Measurements from ENCODE around the gene CD2. TPM values are rescaled to one million over a fixed set of nuclear protein-coding genes. Genes with fewer than 3 reads are reported as not detected.
"Not testable (repeated sequence)": the region's sequence is repeated elsewhere in the genome, so short reads cannot be mapped to it uniquely, and the experiment has no call there.

CD2 gene
- total and polyA plus RNA-seq, 2 donors (not counting 1 experiment from before 2014, with no cell fraction given) = not detected

GRCh38 chr1:116753312-116753711, 918 bp upstream of the CD2 start:
- DNase-seq (ENCODE audit: low read depth in 2 of 2) = no peak
- Histone ChIP-seq H3K79me2 (ENCODE audit: control insufficient read depth, insufficient read depth, low read length) (no peaks in the 10 kb centered on the region), H3K9me3 (ENCODE audit: control insufficient read depth, insufficient read depth, low read depth, low read length) (no peaks in the 10 kb centered on the region), H3K4me1 (ENCODE audit: control insufficient read depth, extremely low read depth, insufficient read depth, low read length) (no peaks in the 10 kb centered on the region), H3K36me3 (ENCODE audit: control insufficient read depth, insufficient read depth, low read length) (no peaks in the 10 kb centered on the region), H3K9ac (ENCODE audit: insufficient read depth, low read length) (no peak overlapping the region), H3K27me3 (ENCODE audit: control insufficient read depth, insufficient read depth, low read length) (no peaks in the 10 kb centered on the region), H2AFZ (ENCODE audit: low read length) (no peak overlapping the region), H4K20me1 (ENCODE audit: control insufficient read depth, extremely low read depth, insufficient read depth, low read length) (no peaks in the 10 kb centered on the region), H3K4me3 (replicated peaks in 1 of 4; ENCODE audit: control extremely low read depth in 1 of 4, insufficient read depth in 1 of 4, low read depth in 3 of 4, low read length in 4 of 4) (no peak overlapping the region), H3K4me2 (ENCODE audit: extremely low read depth, insufficient read depth, low read length) (no peak overlapping the region), H3K27ac (ENCODE audit: insufficient read depth, low read length) (no peak overlapping the region)
- TF ChIP-seq CTCF (conservative IDR thresholded peaks at IDR 0.05 in 1 of 2, IDR thresholded peaks at IDR 0.05 in 1 of 2; ENCODE audit: low read depth in 1 of 2, low read length in 2 of 2) = no peak

GRCh38 chr1:116755066-116755465, 836 bp downstream of the CD2 start:
- Histone ChIP-seq H3K27me3 (ENCODE audit: control insufficient read depth, insufficient read depth, low read length) (no peaks in the 10 kb centered on the region), H3K4me2 (ENCODE audit: extremely low read depth, insufficient read depth, low read length) (no peak overlapping the region), H3K79me2 (ENCODE audit: control insufficient read depth, insufficient read depth, low read length) (no peaks in the 10 kb centered on the region), H3K27ac (ENCODE audit: insufficient read depth, low read length) (no peak overlapping the region), H3K4me1 (ENCODE audit: control insufficient read depth, extremely low read depth, insufficient read depth, low read length) (no peaks in the 10 kb centered on the region), H3K9me3 (ENCODE audit: control insufficient read depth, insufficient read depth, low read depth, low read length) (no peaks in the 10 kb centered on the region), H3K9ac (ENCODE audit: insufficient read depth, low read length) (no peak overlapping the region), H2AFZ (ENCODE audit: low read length) (no peak overlapping the region), H3K36me3 (ENCODE audit: control insufficient read depth, insufficient read depth, low read length) (no peaks in the 10 kb centered on the region), H3K4me3 (replicated peaks in 1 of 4; ENCODE audit: control extremely low read depth in 1 of 4, insufficient read depth in 1 of 4, low read depth in 3 of 4, low read length in 4 of 4) (no peak overlapping the region), H4K20me1 (ENCODE audit: control insufficient read depth, extremely low read depth, insufficient read depth, low read length) (no peaks in the 10 kb centered on the region)
- DNase-seq (ENCODE audit: low read depth in 2 of 2) = no peak
- TF ChIP-seq CTCF (conservative IDR thresholded peaks at IDR 0.05 in 1 of 2, IDR thresholded peaks at IDR 0.05 in 1 of 2; ENCODE audit: low read depth in 1 of 2, low read length in 2 of 2) = no peak
- TF ChIP-seq EZH2 (IDR thresholded peaks at IDR 0.05; ENCODE audit: low read length, missing control alignments) = no peak

GRCh38 chr1:116755681-116756080, 1.5 kb downstream of the CD2 start:
- Histone ChIP-seq H3K4me2 (ENCODE audit: extremely low read depth, insufficient read depth, low read length) (no peak overlapping the region), H2AFZ (ENCODE audit: low read length) (no peak overlapping the region), H3K9ac (ENCODE audit: insufficient read depth, low read length) (no peak overlapping the region), H3K4me3 (replicated peaks in 1 of 4; ENCODE audit: control extremely low read depth in 1 of 4, insufficient read depth in 1 of 4, low read depth in 3 of 4, low read length in 4 of 4) (no peak overlapping the region), H3K79me2 (ENCODE audit: control insufficient read depth, insufficient read depth, low read length) (no peaks in the 10 kb centered on the region), H3K27ac (ENCODE audit: insufficient read depth, low read length) (no peak overlapping the region), H4K20me1 (ENCODE audit: control insufficient read depth, extremely low read depth, insufficient read depth, low read length) (no peaks in the 10 kb centered on the region), H3K27me3 (ENCODE audit: control insufficient read depth, insufficient read depth, low read length) (no peaks in the 10 kb centered on the region), H3K9me3 (ENCODE audit: control insufficient read depth, insufficient read depth, low read depth, low read length) (no peaks in the 10 kb centered on the region), H3K36me3 (ENCODE audit: control insufficient read depth, insufficient read depth, low read length) (no peaks in the 10 kb centered on the region), H3K4me1 (ENCODE audit: control insufficient read depth, extremely low read depth, insufficient read depth, low read length) (no peaks in the 10 kb centered on the region)
- DNase-seq (ENCODE audit: low read depth in 2 of 2) = no peak
- no peak for TF ChIP-seq EZH2 (IDR thresholded peaks at IDR 0.05; ENCODE audit: low read length, missing control alignments)
- no peak for TF ChIP-seq CTCF (conservative IDR thresholded peaks at IDR 0.05 in 1 of 2, IDR thresholded peaks at IDR 0.05 in 1 of 2; ENCODE audit: low read depth in 1 of 2, low read length in 2 of 2)

GRCh38 chr1:116756092-116756491, 1.9 kb downstream of the CD2 start:
- H3K79me2 ChIP-seq (ENCODE audit: control insufficient read depth, insufficient read depth, low read length); H4K20me1 ChIP-seq (ENCODE audit: control insufficient read depth, extremely low read depth, insufficient read depth, low read length); H3K9me3 ChIP-seq (ENCODE audit: control insufficient read depth, insufficient read depth, low read depth, low read length); H3K27ac ChIP-seq (ENCODE audit: insufficient read depth, low read length); H3K9ac ChIP-seq (ENCODE audit: insufficient read depth, low read length); H3K4me1 ChIP-seq (ENCODE audit: control insufficient read depth, extremely low read depth, insufficient read depth, low read length); H2AFZ ChIP-seq (ENCODE audit: low read length); H3K4me3 ChIP-seq (replicated peaks in 1 of 4; ENCODE audit: control extremely low read depth in 1 of 4, insufficient read depth in 1 of 4, low read depth in 3 of 4, low read length in 4 of 4); H3K27me3 ChIP-seq (ENCODE audit: control insufficient read depth, insufficient read depth, low read length); DNase-seq (ENCODE audit: low read depth in 2 of 2); H3K36me3 ChIP-seq (ENCODE audit: control insufficient read depth, insufficient read depth, low read length); H3K4me2 ChIP-seq (ENCODE audit: extremely low read depth, insufficient read depth, low read length): not testable (repeated sequence)

- not testable (repeated sequence) for H3K9me3 ChIP-seq (ENCODE audit: control insufficient read depth, insufficient read depth, low read depth, low read length); H3K36me3 ChIP-seq (ENCODE audit: control insufficient read depth, insufficient read depth, low read length); H3K4me2 ChIP-seq (ENCODE audit: extremely low read depth, insufficient read depth, low read length); DNase-seq (ENCODE audit: low read depth in 2 of 2); H3K9ac ChIP-seq (ENCODE audit: insufficient read depth, low read length); H3K27ac ChIP-seq (ENCODE audit: insufficient read depth, low read length); H2AFZ ChIP-seq (ENCODE audit: low read length); H3K4me3 ChIP-seq (replicated peaks in 1 of 4; ENCODE audit: control extremely low read depth in 1 of 4, insufficient read depth in 1 of 4, low read depth in 3 of 4, low read length in 4 of 4); H4K20me1 ChIP-seq (ENCODE audit: control insufficient read depth, extremely low read depth, insufficient read depth, low read length); H3K27me3 ChIP-seq (ENCODE audit: control insufficient read depth, insufficient read depth, low read length); H3K79me2 ChIP-seq (ENCODE audit: control insufficient read depth, insufficient read depth, low read length); H3K4me1 ChIP-seq (ENCODE audit: control insufficient read depth, extremely low read depth, insufficient read depth, low read length)
Measured at GRCh38 chr1:116758456-116758815, 4.2 kb downstream of the CD2 start.

Measured in fibroblast of lung (primary cell).